ENCODE results near the gene EPS8L1. TPM values are rescaled to one million over a fixed set of nuclear protein-coding genes. Genes with fewer than 3 reads are reported as not detected.
"Not testable (repeated sequence)": the region's sequence is repeated elsewhere in the genome, so short reads cannot be mapped to it uniquely, and the experiment has no call there.

EPS8L1 gene
- 10 to 100 TPM; 60.6 to 84.8 (median 73.3) TPM for total RNA-seq

DNA sequence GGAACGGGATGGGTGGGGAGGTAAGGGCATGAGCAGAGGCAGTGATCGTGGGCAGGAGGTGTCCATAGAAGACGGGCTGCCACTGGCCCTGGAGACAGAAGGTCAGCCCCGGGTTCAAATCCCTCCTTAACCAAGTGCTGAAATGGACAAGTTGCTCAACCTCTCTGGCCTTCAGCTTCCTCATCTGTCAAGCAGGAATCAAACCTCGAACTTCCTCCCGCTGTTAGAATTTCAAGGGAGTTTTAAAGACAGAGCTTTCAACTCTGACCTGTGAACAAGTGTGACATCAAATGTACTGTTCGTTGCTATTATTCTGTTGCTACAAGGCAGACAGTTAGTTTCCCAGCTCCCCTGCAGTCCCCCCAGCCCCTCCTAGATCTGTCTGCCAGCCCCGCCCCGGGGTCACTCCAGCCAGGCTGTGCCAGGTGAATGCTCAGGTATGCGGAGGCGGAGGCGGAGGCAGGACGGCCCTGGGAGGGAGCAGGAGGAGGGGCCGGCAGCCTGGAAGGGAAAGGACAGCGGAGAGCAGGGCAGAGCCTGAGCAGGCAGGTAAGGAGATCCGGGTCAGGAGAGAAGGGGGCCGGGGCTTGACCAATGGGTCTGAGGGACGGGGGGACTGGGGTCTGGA, at the start of gene EPS8L1:
EPS8L1 (plus strand) TSS at position 499 of the 628 bp plus-strand sequence. CDS start 576 bp downstream, outside the sequence.
- H3K4me3 ChIP-seq (replicated peaks in 1 of 3): peak within 1 kb of the TSS in 2 of 3 donors; percentile 7 to 30
- H3K27ac ChIP-seq: peak within 1 kb of the TSS in 2 of 3 donors; percentile 63 to 65
- WGBS, 2 donors: 30 to 38% methylated on average over 11 to 18 of the region's 18 CpGs
- no peaks in the 10 kb centered on the region for H3K27me3 ChIP-seq
- H3K4me1 ChIP-seq: peaks cover 14 to 19% of the 10 kb centered on the region in 2 donors
- no peaks in the 10 kb centered on the region for H3K9me3 ChIP-seq
- TF ChIP-seq, protein P1, sequence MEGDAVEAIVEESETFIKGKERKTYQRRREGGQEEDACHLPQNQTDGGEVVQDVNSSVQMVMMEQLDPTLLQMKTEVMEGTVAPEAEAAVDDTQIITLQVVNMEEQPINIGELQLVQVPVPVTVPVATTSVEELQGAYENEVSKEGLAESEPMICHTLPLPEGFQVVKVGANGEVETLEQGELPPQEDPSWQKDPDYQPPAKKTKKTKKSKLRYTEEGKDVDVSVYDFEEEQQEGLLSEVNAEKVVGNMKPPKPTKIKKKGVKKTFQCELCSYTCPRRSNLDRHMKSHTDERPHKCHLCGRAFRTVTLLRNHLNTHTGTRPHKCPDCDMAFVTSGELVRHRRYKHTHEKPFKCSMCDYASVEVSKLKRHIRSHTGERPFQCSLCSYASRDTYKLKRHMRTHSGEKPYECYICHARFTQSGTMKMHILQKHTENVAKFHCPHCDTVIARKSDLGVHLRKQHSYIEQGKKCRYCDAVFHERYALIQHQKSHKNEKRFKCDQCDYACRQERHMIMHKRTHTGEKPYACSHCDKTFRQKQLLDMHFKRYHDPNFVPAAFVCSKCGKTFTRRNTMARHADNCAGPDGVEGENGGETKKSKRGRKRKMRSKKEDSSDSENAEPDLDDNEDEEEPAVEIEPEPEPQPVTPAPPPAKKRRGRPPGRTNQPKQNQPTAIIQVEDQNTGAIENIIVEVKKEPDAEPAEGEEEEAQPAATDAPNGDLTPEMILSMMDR (IDR thresholded peaks at IDR 0.05): no peak
- TF ChIP-seq POLR2A (IDR thresholded peaks at IDR 0.05): peak in 1 of 2 donors; percentile 79
- DNase-seq: peak; percentile 94 to 95
- H3K36me3 ChIP-seq: no peaks in the 10 kb centered on the region
- intact Hi-C loops (cut with DNase I): no loop called here

DNA sequence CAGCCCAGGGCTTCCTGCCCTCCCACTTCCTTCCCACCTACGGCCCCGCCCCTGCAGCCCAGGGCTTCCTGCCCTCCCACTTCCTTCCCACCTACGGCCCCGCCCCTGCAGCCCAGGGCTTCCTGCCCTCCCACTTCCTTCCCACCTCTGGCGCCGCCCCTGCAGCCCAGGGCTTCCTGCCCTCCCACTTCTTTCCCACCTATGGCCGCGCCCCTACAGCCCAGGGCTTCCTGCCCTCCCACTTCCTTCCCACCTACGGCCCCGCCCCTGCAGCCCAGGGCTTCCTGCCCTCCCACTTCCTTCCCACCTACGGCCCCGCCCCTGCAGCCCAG, 48.6 kb upstream of the EPS8L1 start:
- H3K36me3 ChIP-seq; H3K27me3 ChIP-seq; H3K4me3 ChIP-seq (replicated peaks in 1 of 3); H3K27ac ChIP-seq; H3K4me1 ChIP-seq; intact Hi-C loops (cut with DNase I); DNase-seq; H3K9me3 ChIP-seq: not testable (repeated sequence)
- WGBS, 2 donors: 83% methylated on average over 1 of the region's 12 CpGs; no CpG with 5 or more reads in 1 of the 2 donors

DNA sequence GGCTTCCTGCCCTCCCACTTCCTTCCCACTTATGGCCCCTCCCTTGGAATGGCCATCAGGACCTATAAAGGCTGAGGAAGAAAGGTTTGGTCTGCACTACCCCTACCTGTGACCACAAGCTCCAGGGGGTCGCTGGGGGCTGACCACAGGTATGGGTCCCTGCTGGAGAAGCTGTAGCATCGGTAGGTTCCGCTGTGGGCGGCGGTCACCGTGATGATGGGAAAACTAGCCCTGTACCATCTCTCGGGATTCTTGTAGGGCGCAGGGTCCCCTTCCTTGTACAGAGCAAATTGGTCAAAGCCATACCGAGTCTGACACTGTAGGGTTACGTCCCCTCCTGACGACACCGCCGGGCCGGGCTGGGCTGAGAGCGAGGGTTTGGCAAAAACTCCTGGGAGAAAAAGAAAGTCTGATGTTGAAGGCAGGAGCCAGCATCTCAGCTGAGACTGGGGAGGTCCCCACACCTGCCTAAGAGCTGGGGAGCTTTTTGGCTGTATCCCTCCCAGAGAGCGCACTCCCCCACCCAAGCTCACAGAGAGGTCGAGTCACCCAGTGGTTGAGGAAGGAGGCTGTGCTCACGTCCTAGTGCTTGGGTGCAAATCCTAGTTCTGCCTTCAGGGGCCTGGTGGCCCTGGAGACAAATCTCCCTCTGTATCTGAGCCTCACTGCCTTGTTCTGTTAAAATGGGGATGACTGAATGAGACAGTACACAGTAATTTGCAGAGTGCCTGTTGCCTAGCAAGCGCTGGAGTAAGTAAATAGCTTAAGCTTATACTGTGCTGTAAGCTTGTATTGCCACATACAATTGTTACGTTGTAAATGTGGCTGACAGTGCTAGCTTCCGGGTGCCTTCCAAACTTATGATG, 48.0 kb upstream of the EPS8L1 start:
- Histone ChIP-seq H3K36me3 (no peaks in the 10 kb centered on the region), H3K27me3 (no peaks in the 10 kb centered on the region), H3K27ac (no peak overlapping the region), H3K4me3 (replicated peaks in 1 of 3) (no peak overlapping the region), H3K4me1 (no peaks in the 10 kb centered on the region), H3K9me3 (no peaks in the 10 kb centered on the region)
- DNase-seq: no peak
- TF ChIP-seq POLR2A (IDR thresholded peaks at IDR 0.05): no peak
- TF ChIP-seq, protein P1 (IDR thresholded peaks at IDR 0.05): no peak
- intact Hi-C loops (cut with DNase I): no loop called here
- 71 to 76% methylated on average over 14 to 17 of the region's 21 CpGs for WGBS, 2 donors

DNA sequence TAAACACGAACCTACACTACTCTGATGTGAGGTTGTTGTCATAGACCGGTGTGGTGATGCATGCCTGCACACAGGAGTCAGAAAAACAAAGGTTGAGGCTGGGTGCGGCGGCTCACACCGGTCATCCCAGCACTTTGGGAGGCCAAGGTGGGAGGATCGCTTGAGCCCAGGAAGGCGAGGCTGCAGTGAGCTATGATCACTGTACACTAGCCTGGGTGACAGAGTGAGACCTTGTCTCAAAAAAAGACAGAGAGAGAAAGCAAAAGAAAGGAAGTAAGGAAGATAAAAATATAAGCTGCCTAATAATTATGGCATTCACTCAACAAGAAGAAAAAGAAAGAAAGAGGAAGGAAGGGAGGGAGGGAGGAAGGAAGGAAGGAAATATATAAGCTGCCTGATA, 46.9 kb upstream of the EPS8L1 start:
- TF ChIP-seq, protein P1 (IDR thresholded peaks at IDR 0.05): no peak
- TF ChIP-seq POLR2A (IDR thresholded peaks at IDR 0.05): no peak
- no peaks in the 10 kb centered on the region for H3K4me1 ChIP-seq
- no peaks in the 10 kb centered on the region for H3K27me3 ChIP-seq
- no peak overlapping the region for H3K27ac ChIP-seq
- H3K9me3 ChIP-seq: no peaks in the 10 kb centered on the region
- 50 to 73% methylated on average over 7 of the region's 7 CpGs for WGBS, 2 donors
- no peak overlapping the region for H3K4me3 ChIP-seq (replicated peaks in 1 of 3)
- intact Hi-C loops (cut with DNase I): no loop called here
- DNase-seq: no peak
- no peaks in the 10 kb centered on the region for H3K36me3 ChIP-seq

DNA sequence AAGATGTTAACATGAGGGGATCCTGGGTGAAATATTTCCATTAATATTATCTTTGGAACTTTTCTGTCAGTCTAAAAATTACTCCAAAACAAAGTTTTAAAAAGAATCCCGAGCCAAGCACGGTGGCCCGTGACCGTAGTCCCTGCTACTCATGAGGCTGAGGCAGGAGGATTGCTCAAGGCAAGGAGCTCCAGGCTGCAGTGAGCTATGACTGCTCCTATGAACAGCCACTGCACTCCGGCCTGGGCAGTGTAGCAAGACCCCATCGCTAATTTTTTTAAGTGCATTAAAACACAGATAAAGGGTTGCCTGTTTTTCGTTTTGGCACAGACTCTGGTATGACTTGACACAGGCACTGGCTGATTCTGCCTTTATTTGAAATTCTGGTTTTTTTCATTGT, 44.5 kb upstream of the EPS8L1 start:
- WGBS, 2 donors: 84 to 88% methylated on average over 7 of the region's 7 CpGs
- no peaks in the 10 kb centered on the region for H3K36me3 ChIP-seq
- intact Hi-C loops (cut with DNase I): no loop called here
- H3K27ac ChIP-seq: no peak overlapping the region
- H3K9me3 ChIP-seq: no peaks in the 10 kb centered on the region
- no peaks in the 10 kb centered on the region for H3K27me3 ChIP-seq
- H3K4me1 ChIP-seq: no peaks in the 10 kb centered on the region
- no peak overlapping the region for H3K4me3 ChIP-seq (replicated peaks in 1 of 3)
- no peak for DNase-seq
- TF ChIP-seq, protein P1 (IDR thresholded peaks at IDR 0.05): no peak
- no peak for TF ChIP-seq POLR2A (IDR thresholded peaks at IDR 0.05)

All from thyroid gland (tissue), 4 donors.